Neural progenitor cell (in vitro differentiated cells): ENCODE data around the gene CES1. TPM values are rescaled to one million over a fixed set of nuclear protein-coding genes. Genes with fewer than 3 reads are reported as not detected.
"Not testable (repeated sequence)": the region's sequence is repeated elsewhere in the genome, so short reads cannot be mapped to it uniquely, and the experiment has no call there.

Source experiments
- DNase-seq: peaks from one replicate; pipeline ENCODE4 v3.0.0-alpha.2; 2016; ENCODE audit warnings: low spot score
- H2AFZ ChIP-seq: fragments of 200-600 bp; sonication (generic); replicated peaks from 2 replicates; pipeline ENCODE4 v1.6.1; 2016; ENCODE audit warnings: antibody characterized with exemption
- H3F3A ChIP-seq: fragments of 200-600 bp; sonication (generic); 2 replicates; pipeline ENCODE4 v1.6.1; 2016; ENCODE audit warnings: antibody characterized with exemption, low read depth
- H3K27ac ChIP-seq: fragments of 200-600 bp; sonication (generic); 2 replicates; pipeline ENCODE4 v1.5.1; 2016; ENCODE audit warnings: mild to moderate bottlenecking
- H3K27me3 ChIP-seq: fragments of 200-600 bp; sonication (generic); 2 replicates; pipeline ENCODE4 v1.6.1; 2016; ENCODE audit warnings: mild to moderate bottlenecking, moderate library complexity
- H3K36me3 ChIP-seq: fragments of 200-600 bp; sonication (generic); 2 replicates; pipeline ENCODE4 v1.5.1; 2016
- H3K4me1 ChIP-seq: fragments of 200-600 bp; sonication (generic); 2 replicates; pipeline ENCODE4 v1.6.1; 2016; ENCODE audit warnings: mixed run types
- H3K4me2 ChIP-seq: fragments of 200-600 bp; sonication (generic); 2 replicates; pipeline ENCODE4 v1.6.1; 2016
- H3K4me3 ChIP-seq: fragments of 200-600 bp; sonication (generic); 2 replicates; pipeline ENCODE4 v1.5.1; 2016
- H3K79me2 ChIP-seq: fragments of 200-600 bp; sonication (generic); 2 replicates; pipeline ENCODE4 v1.6.1; 2016; ENCODE audit warnings: low read depth
- H3K9ac ChIP-seq: fragments of 200-600 bp; sonication (generic); 2 replicates; pipeline ENCODE4 v1.6.1; 2016
- H3K9me3 ChIP-seq: fragments of 200-600 bp; sonication (generic); 2 replicates; pipeline ENCODE4 v1.5.1; 2016; ENCODE audit warnings: low read depth
- H4K20me1 ChIP-seq: fragments of 200-600 bp; sonication (generic); 2 replicates; pipeline ENCODE4 v1.6.1; 2016; ENCODE audit warnings: low read depth
- H3K27ac Mint-ChIP-seq: 3 replicates; pipeline ENCODE4 v1.8.0; 2021; ENCODE audit warnings: mixed read lengths
- H3K27me3 Mint-ChIP-seq: 2 replicates; pipeline ENCODE4 v1.8.0; 2022; ENCODE audit warnings: low read depth, mild to moderate bottlenecking, inconsistent platforms, moderate library complexity, mixed read lengths; ENCODE audit not compliant: insufficient read depth
- H3K36me3 Mint-ChIP-seq: 3 replicates; pipeline ENCODE4 v1.8.0; 2021; ENCODE audit warnings: mixed read lengths
- H3K4me1 Mint-ChIP-seq: 3 replicates; pipeline ENCODE4 v1.8.0; 2021; ENCODE audit warnings: mixed read lengths
- H3K4me3 Mint-ChIP-seq: 3 replicates; pipeline ENCODE4 v1.8.0; 2021; ENCODE audit warnings: mild to moderate bottlenecking, moderate library complexity, mixed read lengths
- H3K9me3 Mint-ChIP-seq: 3 replicates; pipeline ENCODE4 v1.8.0; 2020; ENCODE audit warnings: mixed read lengths
- CTCF ChIP-seq: fragments of 200-600 bp; sonication (generic); IDR thresholded peaks from 2 replicates; pipeline ENCODE4 v1.5.1; 2017; ENCODE audit warnings: antibody characterized with exemption, mild to moderate bottlenecking
- EZH2 ChIP-seq: fragments of 200-600 bp; sonication (generic); IDR thresholded peaks from 2 replicates; pipeline ENCODE4 v1.6.1; 2017; ENCODE audit warnings: antibody characterized with exemption, mild to moderate bottlenecking, moderate library complexity
- EZH2phosphoT487 ChIP-seq: fragments of 200-600 bp; sonication (generic); IDR thresholded peaks from 2 replicates; pipeline ENCODE4 v1.6.1; 2017; ENCODE audit warnings: antibody characterized with exemption
- total RNA-seq: library from RNA; depleted of rRNA; stranded (reverse); fragments of >200 nt; gene quantifications from 2 replicates; pipeline ENCODE4 v1.2.3, GENCODE V29; 2015; ENCODE audit warnings: low replicate concordance

CES1 gene
- total RNA-seq, 1 donor from 2014 or later = not detected

GRCh38 chr16:55765161-55765560 lies 67.7 kb downstream of the CES1 start:
- Histone ChIP-seq H2AFZ (no peak overlapping the region), H3K9me3 (no peaks in the 10 kb centered on the region), H3K36me3 (no peaks in the 10 kb centered on the region), H3K79me2 (no peaks in the 10 kb centered on the region), H3K4me2 (no peak overlapping the region), H4K20me1 (no peaks in the 10 kb centered on the region), H3K27me3 (peaks cover 11% of the 10 kb centered on the region), H3K9ac (no peak overlapping the region), H3F3A (no peaks in the 10 kb centered on the region), H3K4me1 (no peaks in the 10 kb centered on the region), H3K27ac (no peak overlapping the region), H3K4me3 (no peak overlapping the region)
- peaks cover 5% of the 10 kb centered on the region for H3K27me3 Mint-ChIP-seq
- H3K4me3 Mint-ChIP-seq = no peak overlapping the region
- DNase-seq = no peak
- no peaks in the 10 kb centered on the region for H3K9me3 Mint-ChIP-seq
- no peak overlapping the region for H3K27ac Mint-ChIP-seq
- no peak for TF ChIP-seq EZH2
- TF ChIP-seq EZH2phosphoT487 = no peak
- no peak for TF ChIP-seq CTCF
- H3K4me1 Mint-ChIP-seq = peaks cover 13% of the 10 kb centered on the region
- no peaks in the 10 kb centered on the region for H3K36me3 Mint-ChIP-seq

- peak; percentile 87 for DNase-seq
- H3K27ac Mint-ChIP-seq = no peak overlapping the region
- Histone ChIP-seq H3K4me3 (peak overlapping the region; percentile 41), H4K20me1 (no peaks in the 10 kb centered on the region), H3K4me2 (peak overlapping the region; percentile 76), H3K79me2 (no peaks in the 10 kb centered on the region), H3K9ac (no peak overlapping the region), H3F3A (no peaks in the 10 kb centered on the region), H3K9me3 (no peaks in the 10 kb centered on the region), H3K4me1 (peaks cover 4% of the 10 kb centered on the region), H3K36me3 (no peaks in the 10 kb centered on the region), H3K27me3 (peaks cover 41% of the 10 kb centered on the region), H2AFZ (peak overlapping the region; percentile 79), H3K27ac (no peak overlapping the region)
- H3K36me3 Mint-ChIP-seq = no peaks in the 10 kb centered on the region
- H3K4me3 Mint-ChIP-seq = peak overlapping the region; percentile 83
- peaks cover 3% of the 10 kb centered on the region for H3K27me3 Mint-ChIP-seq
- TF ChIP-seq CTCF (no peak), EZH2 (no peak), EZH2phosphoT487 (no peak)
- peaks cover 16% of the 10 kb centered on the region for H3K4me1 Mint-ChIP-seq
- no peaks in the 10 kb centered on the region for H3K9me3 Mint-ChIP-seq
Observed at GRCh38 chr16:55760310-55761001, 72.4 kb downstream of the CES1 start.

GRCh38 chr16:55759965-55760309 lies 73.0 kb downstream of the CES1 start:
- not testable (repeated sequence) for H3K9me3 Mint-ChIP-seq

GRCh38 chr16:55757595-55758527 lies 75.0 kb downstream of the CES1 start:
- not testable (repeated sequence) for H3K36me3 Mint-ChIP-seq, H3K4me3 Mint-ChIP-seq, H3K27ac Mint-ChIP-seq, H3K9me3 ChIP-seq, H3K4me2 ChIP-seq, DNase-seq, H3F3A ChIP-seq, H3K9ac ChIP-seq, H3K79me2 ChIP-seq, H3K4me1 ChIP-seq, H2AFZ ChIP-seq, H3K27me3 Mint-ChIP-seq, H3K27ac ChIP-seq, H3K9me3 Mint-ChIP-seq, H3K36me3 ChIP-seq, H3K4me3 ChIP-seq, H4K20me1 ChIP-seq
- peaks cover 41% of the 10 kb centered on the region for H3K27me3 ChIP-seq
- H3K4me1 Mint-ChIP-seq = peaks cover 16% of the 10 kb centered on the region

More at GRCh38 chr16:55759965-55760309, 73.0 kb downstream of the CES1 start:
- Histone ChIP-seq H3K4me3 (peak overlapping the region; percentile 41), H3K4me2 (peak overlapping the region; percentile 76), H2AFZ (peak overlapping the region; percentile 79), H3K27me3 (peaks cover 41% of the 10 kb centered on the region)
- H3K9ac ChIP-seq, H4K20me1 ChIP-seq, H3K4me1 ChIP-seq, H3K36me3 Mint-ChIP-seq, H3F3A ChIP-seq, H3K27me3 Mint-ChIP-seq, H3K9me3 ChIP-seq, DNase-seq, H3K27ac ChIP-seq, H3K27ac Mint-ChIP-seq, H3K79me2 ChIP-seq, H3K36me3 ChIP-seq: not testable (repeated sequence)
- peak overlapping the region; percentile 83 for H3K4me3 Mint-ChIP-seq
- H3K4me1 Mint-ChIP-seq = peaks cover 16% of the 10 kb centered on the region
